Ishikawa (cell line): ENCODE results near the gene PCIF1.

Experiments
- CEBPB ChIP-seq: IDR thresholded peaks from 2 replicates; pipeline ENCODE4 v1.6.1; 2012
- CREB1 ChIP-seq: IDR thresholded peaks from 2 replicates; pipeline ENCODE4 v1.6.1; 2012; ENCODE audit warnings: low read depth
- EGR1 ChIP-seq: IDR thresholded peaks from 2 replicates; pipeline ENCODE4 v1.6.1; 2012
- EP300 ChIP-seq: IDR thresholded peaks from 2 replicates; pipeline ENCODE4 v1.6.1; 2012; ENCODE audit warnings: borderline replicate concordance
- FOXM1 ChIP-seq: IDR thresholded peaks from 2 replicates; pipeline ENCODE4 v1.6.1; 2012; ENCODE audit warnings: low read depth, borderline replicate concordance
- NFIC ChIP-seq: IDR thresholded peaks from 2 replicates; pipeline ENCODE4 v1.6.1; 2012
- RAD21 ChIP-seq: IDR thresholded peaks from 2 replicates; pipeline ENCODE4 v1.6.1; 2012; ENCODE audit warnings: low read depth
- REST ChIP-seq: IDR thresholded peaks from 2 replicates; pipeline ENCODE4 v1.6.1; 2012; ENCODE audit warnings: low read depth, mild to moderate bottlenecking
- TAF1 ChIP-seq: IDR thresholded peaks from 2 replicates; pipeline ENCODE4 v1.6.1; 2012; ENCODE audit warnings: low read depth, mild to moderate bottlenecking
- TCF12 ChIP-seq: IDR thresholded peaks from 2 replicates; pipeline ENCODE4 v1.6.1; 2012; ENCODE audit warnings: low read depth
- TEAD4 ChIP-seq: IDR thresholded peaks from 2 replicates; pipeline ENCODE4 v1.6.1; 2012
- USF1 ChIP-seq: IDR thresholded peaks from 2 replicates; pipeline ENCODE4 v1.6.1; 2012

GRCh38 chr20:45886590-45887345 is 47.7 kb upstream of the PCIF1 start:
- TF ChIP-seq EGR1 (no peak), TCF12 (no peak), TAF1 (no peak), RAD21 (no peak), REST (no peak), CREB1 (no peak), FOXM1 (no peak), NFIC (no peak), EP300 (no peak), CEBPB (no peak), USF1 (no peak), TEAD4 (no peak)
